ENCODE measurements around the gene ZG16. TPM values are rescaled to one million over a fixed set of nuclear protein-coding genes. Genes with fewer than 3 reads are reported as not detected.

ZG16 gene
- total and polyA plus RNA-seq, 9 of the 15 experiments (the other 6 are each of a cell fraction or from before 2014, with no cell fraction given), result 0.04 TPM; not detected in 8

GRCh38 chr16:29805232-29806098, 27.4 kb downstream of the ZG16 start (continued):
- TF ChIP-seq TCF3 (CRISPR knock-in tag; IDR thresholded peaks at IDR 0.05), result no peak
- no peak for TF ChIP-seq CC2D1A (IDR thresholded peaks at IDR 0.05)
- TF ChIP-seq ZNF696 (CRISPR knock-in tag; conservative IDR thresholded peaks at IDR 0.05), result no peak
- TF ChIP-seq NR1H2 (CRISPR knock-in tag; IDR thresholded peaks at IDR 0.05), result no peak
- peak; percentile 97 for TF ChIP-seq ERF (CRISPR knock-in tag; IDR thresholded peaks at IDR 0.05)
- TF ChIP-seq, protein P1, sequence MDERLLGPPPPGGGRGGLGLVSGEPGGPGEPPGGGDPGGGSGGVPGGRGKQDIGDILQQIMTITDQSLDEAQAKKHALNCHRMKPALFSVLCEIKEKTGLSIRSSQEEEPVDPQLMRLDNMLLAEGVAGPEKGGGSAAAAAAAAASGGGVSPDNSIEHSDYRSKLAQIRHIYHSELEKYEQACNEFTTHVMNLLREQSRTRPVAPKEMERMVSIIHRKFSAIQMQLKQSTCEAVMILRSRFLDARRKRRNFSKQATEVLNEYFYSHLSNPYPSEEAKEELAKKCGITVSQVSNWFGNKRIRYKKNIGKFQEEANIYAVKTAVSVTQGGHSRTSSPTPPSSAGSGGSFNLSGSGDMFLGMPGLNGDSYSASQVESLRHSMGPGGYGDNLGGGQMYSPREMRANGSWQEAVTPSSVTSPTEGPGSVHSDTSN (CRISPR knock-in tag; IDR thresholded peaks at IDR 0.05; ENCODE audit: low read depth), result no peak
- TF ChIP-seq, protein P1 (tag; conservative IDR thresholded peaks at IDR 0.05; ENCODE audit: low read depth), result no peak
- no peak for TF ChIP-seq ZNF699 (CRISPR knock-in tag; IDR thresholded peaks at IDR 0.05; ENCODE audit: insufficient replicate concordance)
- no peak for TF ChIP-seq XRCC5 (IDR thresholded peaks at IDR 0.05; ENCODE audit: low read depth, low read length)
- TF ChIP-seq EP300 (IDR thresholded peaks at IDR 0.05; ENCODE audit: low read length), result peak; percentile 91
- TF ChIP-seq PTRF (tag; IDR thresholded peaks at IDR 0.05), result no peak
- no peak for TF ChIP-seq PPARD (CRISPR knock-in tag; IDR thresholded peaks at IDR 0.05)
- TF ChIP-seq RAD21 (CRISPR knock-in tag; conservative IDR thresholded peaks at IDR 0.05 in 1 of 2, IDR thresholded peaks at IDR 0.05 in 1 of 2), result no peak
- peak; percentile 30; the same call in 1 of the 2 replicates for TF ChIP-seq TARDBP (IDR thresholded peaks at IDR 0.05)
- TF ChIP-seq ZBTB17 (CRISPR knock-in tag; IDR thresholded peaks at IDR 0.05), result peak; percentile 82
- no peak for TF ChIP-seq ZNF398 (CRISPR knock-in tag; IDR thresholded peaks at IDR 0.05)
- TF ChIP-seq PATZ1 (CRISPR knock-in tag; IDR thresholded peaks at IDR 0.05; ENCODE audit: borderline replicate concordance), result no peak
- no peak for TF ChIP-seq ZZZ3 (IDR thresholded peaks at IDR 0.05)
- TF ChIP-seq SMARCE1 (IDR thresholded peaks at IDR 0.05), result 0 out of 2 replicates have a peak, but pooled peaks have one; percentile 43
- peak; percentile 78 for TF ChIP-seq ZBTB7A (IDR thresholded peaks at IDR 0.05; ENCODE audit: borderline replicate concordance, control insufficient read depth, low read depth, low read length)
- no peak for TF ChIP-seq RBM34 (IDR thresholded peaks at IDR 0.05; ENCODE audit: borderline replicate concordance, insufficient read depth, low read length)
- TF ChIP-seq ATF7 (IDR thresholded peaks at IDR 0.05), result peak; percentile 83
